ENCODE measurements around the gene SOCS6. TPM values are rescaled to one million over a fixed set of nuclear protein-coding genes. Genes with fewer than 3 reads are reported as not detected.
A peak's percentile ranks its signal among the peaks of the same experiment; 100 is the strongest.
"Not testable (repeated sequence)": the region's sequence is repeated elsewhere in the genome, so short reads cannot be mapped to it uniquely, and the experiment has no call there.

The SOCS6 gene
- total and polyA plus RNA-seq, 2 experiments from 2014 or later: 31.7 to 43.7 TPM

- Histone ChIP-seq H3K9me3 (ENCODE audit: low read depth) (no peaks in the 10 kb centered on the region), H3K27ac (no peak overlapping the region), H3K4me3 (no peak overlapping the region), H3K9me2 (ENCODE audit: insufficient read depth) (no peaks in the 10 kb centered on the region), H3K4me2 (ENCODE audit: unreplicated experiment) (no peak overlapping the region), H3K79me2 (ENCODE audit: insufficient read depth) (peaks cover 10% of the 10 kb centered on the region; the same call in 1 of the 2 replicates), H4K20me1 (ENCODE audit: insufficient read depth) (no peaks in the 10 kb centered on the region), H3K36me3 (ENCODE audit: low read depth) (peaks cover 46% of the 10 kb centered on the region), H3K27me3 (replicated peaks; ENCODE audit: insufficient read depth) (no peaks in the 10 kb centered on the region), H2AFZ (no peak overlapping the region), H3K9ac (no peak overlapping the region), H3K4me1 (ENCODE audit: insufficient read depth) (peaks cover 27% of the 10 kb centered on the region), H3F3A (ENCODE audit: insufficient read depth) (peaks cover 63% of the 10 kb centered on the region)
- no peak for TF ChIP-seq EZH2 (IDR thresholded peaks at IDR 0.05; ENCODE audit: insufficient read depth, poor library complexity, severe bottlenecking)
- no peak for TF ChIP-seq EZH2phosphoT487 (IDR thresholded peaks at IDR 0.05; ENCODE audit: insufficient read depth, low read depth)
- in situ Hi-C loops (cut with MboI): no loop called here
- no peak for DNase-seq
These were observed 50.0 kb downstream of the SOCS6 start for GRCh38 chr18:70338890-70339289.

- Histone ChIP-seq H3K4me3 (no peak overlapping the region), H3K79me2 (ENCODE audit: insufficient read depth) (peaks cover 10% of the 10 kb centered on the region; the same call in 1 of the 2 replicates), H3F3A (ENCODE audit: insufficient read depth) (peaks cover 53% of the 10 kb centered on the region), H3K4me1 (ENCODE audit: insufficient read depth) (peaks cover 21% of the 10 kb centered on the region), H3K9ac (no peak overlapping the region), H2AFZ (no peak overlapping the region), H3K9me2 (ENCODE audit: insufficient read depth) (no peaks in the 10 kb centered on the region), H3K36me3 (ENCODE audit: low read depth) (peaks cover 45% of the 10 kb centered on the region), H3K27me3 (replicated peaks; ENCODE audit: insufficient read depth) (no peaks in the 10 kb centered on the region), H4K20me1 (ENCODE audit: insufficient read depth) (no peaks in the 10 kb centered on the region), H3K4me2 (ENCODE audit: unreplicated experiment) (no peak overlapping the region), H3K9me3 (ENCODE audit: low read depth) (no peaks in the 10 kb centered on the region), H3K27ac (no peak overlapping the region)
- TF ChIP-seq EZH2phosphoT487 (IDR thresholded peaks at IDR 0.05; ENCODE audit: insufficient read depth, low read depth) (no peak), EZH2 (IDR thresholded peaks at IDR 0.05; ENCODE audit: insufficient read depth, poor library complexity, severe bottlenecking) (no peak)
- in situ Hi-C loops (cut with MboI): no loop called here
- no peak for DNase-seq
These were observed 51.1 kb downstream of the SOCS6 start for GRCh38 chr18:70339915-70340314.

GRCh38 chr18:70348481-70348880, 59.6 kb downstream of the SOCS6 start:
- H4K20me1 ChIP-seq (ENCODE audit: insufficient read depth); DNase-seq; H3K4me1 ChIP-seq (ENCODE audit: insufficient read depth); H3K4me3 ChIP-seq; H3K9ac ChIP-seq; H3K4me2 ChIP-seq (ENCODE audit: unreplicated experiment); H2AFZ ChIP-seq; H3F3A ChIP-seq (ENCODE audit: insufficient read depth); H3K27ac ChIP-seq; H3K9me3 ChIP-seq (ENCODE audit: low read depth); in situ Hi-C loops (cut with MboI); H3K27me3 ChIP-seq (replicated peaks; ENCODE audit: insufficient read depth); H3K9me2 ChIP-seq (ENCODE audit: insufficient read depth): not testable (repeated sequence)
- Histone ChIP-seq H3K79me2 (ENCODE audit: insufficient read depth) (peaks cover 30% of the 10 kb centered on the region; the same call in 1 of the 2 replicates), H3K36me3 (ENCODE audit: low read depth) (peaks cover 30% of the 10 kb centered on the region)
- WGBS, 2 experiments (ENCODE audit: low coverage in 1 of 2, low lambda C conversion rate in 2 of 2, missing lambda C conversion rate in 2 of 2): 94 to 98% methylated on average over 3 of the region's 3 CpGs

DNA sequence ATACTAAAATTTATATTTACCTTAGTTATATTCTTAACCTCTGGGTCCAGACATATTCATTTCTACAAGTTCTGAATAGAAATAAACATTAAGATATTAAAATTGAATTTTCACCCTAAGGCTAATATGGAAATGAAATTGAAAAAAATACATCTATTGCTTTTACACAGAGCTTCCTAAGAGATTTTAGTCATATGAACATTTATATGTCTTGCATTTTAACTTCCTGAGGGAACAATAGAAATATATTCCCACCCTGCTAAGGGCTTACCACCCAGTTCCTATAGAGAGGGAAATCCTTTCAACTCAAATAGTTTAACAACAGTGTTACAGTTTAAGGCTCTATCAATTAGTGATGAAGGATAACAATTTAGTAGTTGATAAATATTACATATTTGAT, 60.5 kb downstream of the SOCS6 start:
- DNase-seq: no peak
- no peaks in the 10 kb centered on the region for H3K9me3 ChIP-seq (ENCODE audit: low read depth)
- peaks cover 30% of the 10 kb centered on the region; the same call in 1 of the 2 replicates for H3K79me2 ChIP-seq (ENCODE audit: insufficient read depth)
- H3K36me3 ChIP-seq (ENCODE audit: low read depth): peaks cover 36% of the 10 kb centered on the region
- no peak overlapping the region for H2AFZ ChIP-seq
- H3K4me2 ChIP-seq (ENCODE audit: unreplicated experiment): no peak overlapping the region
- H3F3A ChIP-seq (ENCODE audit: insufficient read depth): peaks cover 14% of the 10 kb centered on the region; the same call in 1 of the 2 replicates
- TF ChIP-seq EZH2 (IDR thresholded peaks at IDR 0.05; ENCODE audit: insufficient read depth, poor library complexity, severe bottlenecking): no peak
- TF ChIP-seq EZH2phosphoT487 (IDR thresholded peaks at IDR 0.05; ENCODE audit: insufficient read depth, low read depth): no peak
- no peaks in the 10 kb centered on the region for H3K4me1 ChIP-seq (ENCODE audit: insufficient read depth)
- no peaks in the 10 kb centered on the region for H3K9me2 ChIP-seq (ENCODE audit: insufficient read depth)
- no peak overlapping the region for H3K4me3 ChIP-seq
- no peak overlapping the region for H3K27ac ChIP-seq
- H4K20me1 ChIP-seq (ENCODE audit: insufficient read depth): no peaks in the 10 kb centered on the region
- in situ Hi-C loops (cut with MboI): no loop called here
- H3K9ac ChIP-seq: no peak overlapping the region
- H3K27me3 ChIP-seq (replicated peaks; ENCODE audit: insufficient read depth): no peaks in the 10 kb centered on the region

- H2AFZ ChIP-seq: no peak overlapping the region
- no peak overlapping the region for H3K9ac ChIP-seq
- H4K20me1 ChIP-seq (ENCODE audit: insufficient read depth): no peaks in the 10 kb centered on the region
- H3K4me2 ChIP-seq (ENCODE audit: unreplicated experiment): no peak overlapping the region
- H3K4me1 ChIP-seq (ENCODE audit: insufficient read depth): peaks cover 25% of the 10 kb centered on the region
- WGBS, 2 experiments (ENCODE audit: low coverage in 1 of 2, low lambda C conversion rate in 2 of 2, missing lambda C conversion rate in 2 of 2): 93 to 97% methylated on average over 3 to 4 of the region's 4 CpGs
- in situ Hi-C loops (cut with MboI): no loop called here
- peaks cover 49% of the 10 kb centered on the region for H3K36me3 ChIP-seq (ENCODE audit: low read depth)
- no peaks in the 10 kb centered on the region for H3K27me3 ChIP-seq (replicated peaks; ENCODE audit: insufficient read depth)
- peaks cover 7% of the 10 kb centered on the region; the same call in 1 of the 2 replicates for H3K79me2 ChIP-seq (ENCODE audit: insufficient read depth)
- no peaks in the 10 kb centered on the region for H3K9me2 ChIP-seq (ENCODE audit: insufficient read depth)
- H3K9me3 ChIP-seq (ENCODE audit: low read depth): no peaks in the 10 kb centered on the region
- TF ChIP-seq EZH2phosphoT487 (IDR thresholded peaks at IDR 0.05; ENCODE audit: insufficient read depth, low read depth): no peak
- TF ChIP-seq EZH2 (IDR thresholded peaks at IDR 0.05; ENCODE audit: insufficient read depth, poor library complexity, severe bottlenecking): no peak
- H3K27ac ChIP-seq: no peak overlapping the region
- DNase-seq: peak; percentile 46
- peaks cover 59% of the 10 kb centered on the region for H3F3A ChIP-seq (ENCODE audit: insufficient read depth)
- no peak overlapping the region for H3K4me3 ChIP-seq
These were observed 65.2 kb downstream of the SOCS6 start for GRCh38 chr18:70354080-70354479.
